HG03469 (cell line): ENCODE results near the gene CHST15.

Source experiments
- ATAC-seq: cut with Tn5 transposase; IDR thresholded peaks from one replicate; pipeline ENCODE4 v1.9.1; 2021; ENCODE audit warnings: mild to moderate bottlenecking, moderate library complexity, moderate number of reproducible peaks; ENCODE audit not compliant: unreplicated experiment

Gene CHST15

GRCh38 chr10:124003481-124003870, 89.9 kb downstream of the CHST15 start:
- ATAC-seq: no peak

GRCh38 chr10:124003070-124003419, 90.4 kb downstream of the CHST15 start:
- no peak for ATAC-seq

- no peak for ATAC-seq
Observed at GRCh38 chr10:124002391-124003069, 90.9 kb downstream of the CHST15 start.

GRCh38 chr10:124001391-124002148, 91.8 kb downstream of the CHST15 start:
- no peak for ATAC-seq

DNA sequence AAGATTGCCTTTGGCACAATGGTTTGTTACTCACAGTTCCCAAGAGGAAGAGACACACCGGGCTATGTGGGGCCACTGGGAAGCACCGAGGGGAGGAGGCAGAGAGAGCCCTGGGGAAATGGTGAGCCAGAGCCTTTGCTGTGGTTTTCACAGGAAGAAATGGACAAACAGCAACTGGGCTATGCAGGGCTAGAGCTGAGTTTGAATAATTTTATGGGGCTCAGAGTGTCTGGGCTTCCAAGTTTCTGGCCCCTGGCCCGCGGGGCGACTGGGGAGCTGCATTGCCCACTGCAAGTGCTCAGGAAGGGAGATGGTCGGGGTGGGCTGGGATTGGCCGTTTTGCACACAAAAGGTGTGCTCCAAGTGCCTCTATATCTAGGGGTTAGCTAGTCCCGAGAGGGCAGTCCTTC, 92.6 kb downstream of the CHST15 start:
- no peak for ATAC-seq

DNA sequence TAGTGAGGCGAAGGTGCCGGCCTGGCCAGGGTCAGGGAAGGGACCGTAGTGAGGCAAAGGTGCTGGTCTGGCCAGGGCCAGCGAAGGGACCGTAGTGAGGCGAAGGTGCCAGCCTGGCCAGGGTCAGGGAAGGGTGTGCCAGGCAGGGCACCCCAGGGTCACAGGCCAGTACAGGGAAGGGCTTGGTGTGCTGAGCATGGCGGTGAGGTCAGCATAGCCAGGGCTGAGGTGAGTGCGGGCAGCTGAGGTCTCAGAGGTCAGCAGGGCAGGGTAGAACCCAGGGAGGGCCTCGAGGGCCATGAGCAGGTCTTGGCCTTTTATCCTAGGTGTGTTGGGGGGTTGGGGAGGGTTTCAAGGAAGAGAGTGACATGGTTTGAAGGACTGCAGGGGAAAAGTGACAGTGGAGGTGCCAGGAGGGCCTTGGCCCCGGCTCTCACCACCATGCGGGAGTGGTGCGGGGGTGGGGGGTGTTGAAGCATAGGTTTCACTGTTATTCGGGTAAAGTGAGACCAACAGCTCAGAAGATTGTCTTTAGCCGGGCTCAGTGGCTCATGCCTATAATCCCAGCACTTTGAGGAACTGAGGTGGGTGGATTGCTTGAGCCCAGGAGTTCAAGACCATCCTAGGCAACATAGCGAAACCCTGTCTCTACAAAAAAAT, 93.3 kb downstream of the CHST15 start:
- no peak for ATAC-seq

DNA sequence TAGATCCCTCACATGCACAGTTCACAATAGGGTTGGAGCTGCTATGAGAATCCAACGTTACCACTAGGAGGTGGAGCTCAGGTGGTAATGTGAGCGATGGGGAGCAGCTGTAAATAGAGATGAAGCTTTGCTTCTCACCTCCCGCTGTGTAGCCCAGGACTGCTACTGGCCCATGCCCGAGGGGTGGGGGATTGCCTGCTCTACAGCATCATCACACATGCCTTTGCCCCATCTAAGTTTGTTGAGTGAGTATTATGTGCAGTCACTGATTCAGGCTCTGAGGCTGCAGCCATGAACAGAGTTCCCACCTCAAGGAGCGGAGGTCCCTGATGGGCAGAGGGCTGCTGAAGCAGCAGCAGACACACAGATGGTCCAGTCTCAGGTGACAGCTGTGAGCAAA, 94.1 kb downstream of the CHST15 start:
- ATAC-seq: no peak

- no peak for ATAC-seq
Observed at GRCh38 chr10:123998197-123999141, 94.9 kb downstream of the CHST15 start.

- ATAC-seq: no peak
Observed at GRCh38 chr10:123997486-123998196, 95.8 kb downstream of the CHST15 start.

DNA sequence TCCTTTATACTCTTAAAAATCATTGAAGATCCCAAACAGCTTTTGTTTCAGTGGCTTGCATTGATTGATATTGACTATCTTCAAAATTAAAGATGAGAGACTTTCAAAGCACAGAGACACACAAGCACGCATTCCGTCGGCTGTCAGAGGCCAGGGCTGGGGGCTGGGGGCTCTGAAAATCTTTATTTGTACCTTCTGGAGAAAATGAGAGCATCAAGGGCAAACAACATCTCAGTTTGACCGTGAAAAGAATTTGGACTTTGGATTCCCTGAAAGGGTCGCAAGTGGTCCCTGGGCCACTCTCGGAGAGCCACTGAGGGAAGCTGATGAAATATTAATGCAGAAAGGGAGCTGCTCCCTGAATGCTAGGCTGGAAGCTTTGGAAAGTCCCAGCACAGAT, 96.4 kb downstream of the CHST15 start:
- no peak for ATAC-seq

DNA sequence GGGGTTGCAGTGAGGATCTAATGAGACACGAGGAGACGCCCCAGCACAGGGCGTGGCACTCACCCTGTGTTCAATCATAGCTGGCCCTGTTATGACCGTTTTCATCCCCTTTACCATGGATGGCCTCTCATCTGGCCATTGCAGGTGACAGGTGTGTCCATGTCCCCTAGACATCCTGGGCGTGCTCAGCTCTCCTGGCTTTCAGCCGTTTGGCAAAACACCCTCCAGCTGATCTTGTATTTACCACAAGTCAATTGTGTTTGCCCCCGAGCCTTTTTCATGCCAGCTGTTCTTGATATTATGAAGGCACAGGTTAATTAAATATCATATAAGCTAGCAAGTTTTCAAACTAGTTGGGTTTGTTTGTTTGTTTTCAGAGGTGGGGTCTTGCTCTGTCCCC, 97.1 kb downstream of the CHST15 start:
- ATAC-seq: no peak

DNA sequence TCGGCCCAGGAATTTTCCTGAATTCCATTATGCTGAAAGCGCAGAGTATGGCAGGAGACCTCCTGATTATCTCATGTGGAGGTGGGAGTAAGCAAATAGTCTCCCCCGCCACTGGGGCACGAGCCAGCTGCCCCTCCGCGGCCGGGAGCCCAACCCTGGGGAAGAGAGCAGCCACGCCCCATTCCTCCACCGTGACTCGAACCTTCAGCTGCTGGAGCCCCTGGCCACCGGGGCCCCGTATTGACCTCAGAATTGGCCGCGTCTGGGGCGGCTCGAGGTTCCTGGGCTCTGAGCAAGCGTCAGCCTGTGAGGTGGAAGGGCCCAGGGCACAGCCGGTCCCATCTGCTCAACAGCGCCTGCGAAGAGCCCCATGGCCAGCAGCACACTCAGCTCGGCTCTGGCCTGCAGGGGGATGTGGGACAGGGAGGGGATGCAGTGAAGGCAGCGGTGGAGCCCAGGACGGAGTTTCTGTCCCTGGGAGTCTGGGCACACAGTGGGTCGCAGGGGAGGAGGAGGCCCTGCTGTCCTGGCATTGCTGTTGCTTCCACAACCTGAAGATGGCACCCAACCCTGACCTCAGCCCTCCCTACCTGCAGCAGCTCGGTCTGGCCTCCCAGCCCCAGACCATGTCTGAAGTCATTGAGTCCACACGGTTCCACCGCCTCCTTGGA, 97.8 kb downstream of the CHST15 start:
- no peak for ATAC-seq

- no peak for ATAC-seq
Observed at GRCh38 chr10:123995082-123995460, 98.3 kb downstream of the CHST15 start.

DNA sequence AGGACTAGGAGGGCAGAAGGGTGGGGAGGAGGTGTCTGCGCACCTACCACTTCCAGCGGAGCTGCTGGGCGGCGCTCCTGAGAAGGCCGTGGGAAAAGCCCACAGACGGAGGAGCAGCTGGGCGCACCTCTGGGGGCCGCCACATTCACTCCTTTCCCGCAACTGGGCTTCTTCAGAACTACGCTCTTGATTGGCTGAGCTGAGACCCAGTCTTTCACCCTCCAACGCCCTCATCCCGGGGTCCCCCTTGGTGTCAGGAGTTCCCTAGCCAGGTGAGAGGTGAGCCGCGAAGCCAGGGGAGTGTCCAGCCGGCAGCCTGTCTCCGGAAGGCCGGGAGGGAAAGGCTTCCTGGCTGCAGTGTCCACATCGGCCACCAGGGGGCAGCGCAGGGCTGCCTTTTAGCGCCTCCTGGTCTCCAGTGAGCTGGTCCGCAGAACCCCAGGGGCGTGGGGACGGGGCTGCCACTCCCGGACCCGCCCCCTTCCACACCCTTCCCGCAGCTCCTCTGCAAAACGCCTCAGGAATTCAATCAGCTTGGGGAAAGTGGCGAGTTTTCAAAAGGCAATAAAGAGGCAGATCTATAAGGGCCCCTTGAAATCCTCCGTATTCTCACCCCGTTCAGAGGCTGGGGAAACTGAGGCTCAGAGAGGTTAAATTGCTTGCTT, 98.8 kb downstream of the CHST15 start:
- no peak for ATAC-seq

DNA sequence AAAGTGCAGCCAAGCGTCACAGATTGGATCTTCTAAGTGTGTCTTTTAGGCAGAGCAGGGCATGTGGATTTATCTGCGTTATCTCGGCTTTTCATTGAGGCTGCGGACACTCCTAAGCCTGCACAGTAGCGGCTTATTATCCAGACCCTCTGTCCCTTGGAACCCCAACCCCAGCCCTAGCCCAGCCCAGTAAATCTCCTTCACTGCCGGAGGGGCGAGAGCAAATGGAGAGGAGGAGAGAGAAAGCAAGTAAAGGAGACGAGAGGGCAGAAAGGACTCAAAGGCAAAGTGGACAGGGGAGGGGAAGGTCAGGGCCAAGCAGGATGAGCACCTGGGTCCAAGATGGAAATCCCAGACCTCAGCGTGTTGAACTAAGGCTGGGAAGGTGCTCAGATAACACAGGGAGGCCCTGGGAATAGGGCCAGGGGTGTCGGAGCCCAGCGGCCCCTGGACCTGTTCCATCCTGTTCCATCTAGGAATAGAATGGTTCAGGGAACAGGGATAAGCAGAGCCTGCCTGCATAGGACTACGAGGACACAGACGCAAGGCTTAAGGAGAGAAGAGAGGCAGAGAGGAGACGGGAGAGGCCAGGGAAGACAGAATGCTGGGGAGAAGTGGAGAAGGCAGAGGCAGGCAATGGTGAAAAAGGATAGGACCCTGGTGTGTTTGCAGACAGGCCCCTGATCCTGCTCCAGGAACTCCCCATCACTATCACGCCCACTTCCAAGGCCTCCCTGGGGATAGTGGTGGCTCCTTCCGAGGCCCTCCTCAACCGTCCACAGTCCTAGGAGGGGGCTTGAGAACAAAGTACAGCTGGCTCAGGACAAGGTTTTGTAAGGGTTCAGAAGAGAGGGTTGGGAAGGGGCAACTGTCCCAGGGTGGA, 99.6 kb downstream of the CHST15 start:
- ATAC-seq: no peak

DNA sequence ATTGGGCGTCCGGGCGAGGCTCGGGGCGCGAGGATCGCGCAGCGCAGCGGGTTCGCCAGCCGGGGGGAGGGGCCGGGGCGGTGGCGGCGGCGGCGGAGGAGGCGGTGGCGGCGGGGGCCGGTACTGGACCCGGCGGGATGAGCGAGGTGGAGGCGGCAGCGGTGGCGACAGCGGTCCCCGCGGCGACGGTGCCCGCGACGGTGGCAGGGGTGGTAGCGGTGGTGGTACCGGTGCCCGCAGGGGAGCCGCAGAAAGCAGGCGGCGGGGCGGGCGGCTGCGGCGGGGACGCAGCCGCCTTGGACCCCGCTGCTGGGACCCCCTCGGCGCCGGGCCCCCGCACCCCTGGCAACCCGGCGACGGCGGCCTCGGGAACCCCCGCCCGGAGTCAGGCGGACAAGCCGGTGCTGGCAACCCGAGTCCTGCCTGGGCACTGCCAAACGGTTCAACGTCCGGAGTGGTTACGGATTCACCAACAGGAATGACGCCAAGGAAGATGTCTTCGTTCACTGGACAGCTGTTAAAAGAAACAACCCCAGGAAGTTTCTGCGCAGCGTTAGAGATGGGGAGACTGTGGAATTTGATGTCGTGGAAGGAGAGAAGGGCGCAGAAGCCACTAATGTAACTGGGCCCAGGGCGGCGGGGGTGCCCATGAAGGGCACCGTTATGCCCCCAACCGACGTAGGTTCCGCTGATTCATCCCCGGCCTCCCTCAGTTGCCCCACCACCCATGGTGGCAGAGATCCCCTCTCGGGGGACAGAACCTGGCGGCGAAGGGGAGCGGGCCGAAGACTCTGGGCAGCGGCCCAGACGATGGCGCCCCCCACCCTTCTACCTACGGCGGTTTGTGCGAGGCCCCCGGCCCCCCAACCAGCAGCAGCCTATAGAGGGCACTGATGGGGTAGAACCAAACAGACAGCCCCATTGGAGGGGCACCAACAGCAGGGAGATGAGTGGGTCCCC, 101.5 kb downstream of the CHST15 start:
- no peak for ATAC-seq

DNA sequence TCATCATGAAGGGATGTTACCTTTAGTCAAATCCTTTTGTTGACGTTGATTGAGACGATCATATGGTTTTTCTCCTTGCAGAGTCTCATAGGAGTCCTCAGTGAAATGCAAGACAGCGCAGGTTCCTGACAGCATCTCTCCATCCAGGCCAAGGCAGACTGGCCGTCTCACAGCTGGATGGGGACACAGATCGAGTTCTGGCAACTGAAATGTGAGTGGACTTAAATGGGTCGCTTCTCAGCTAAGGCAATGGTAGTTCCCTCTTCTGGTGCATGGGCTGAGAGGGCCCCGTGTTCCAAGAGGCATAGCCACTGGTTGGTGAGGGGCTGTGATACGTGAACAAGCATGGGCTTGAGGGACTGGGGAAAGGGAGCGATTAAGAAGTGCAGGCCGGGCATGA, 102.5 kb downstream of the CHST15 start:
- no peak for ATAC-seq
